Stimulated activated CD4-positive, alpha-beta T cell treated with anti-CD3 and anti-CD28 coated beads, Interleukin-1b, Interleukin-23, amount 100 ng/mL, for 4 hours (primary cell): ENCODE data around the gene PIN1.
"Not testable (repeated sequence)": the region's sequence is repeated elsewhere in the genome, so short reads cannot be mapped to it uniquely, and the experiment has no call there.

Source experiments
- DNase-seq, 2 donors: peaks; one replicate each; pipeline ENCODE4 v3.0.0-alpha.2; 2020; ENCODE audit warnings: low read depth in 2 of 2

PIN1 gene

DNA sequence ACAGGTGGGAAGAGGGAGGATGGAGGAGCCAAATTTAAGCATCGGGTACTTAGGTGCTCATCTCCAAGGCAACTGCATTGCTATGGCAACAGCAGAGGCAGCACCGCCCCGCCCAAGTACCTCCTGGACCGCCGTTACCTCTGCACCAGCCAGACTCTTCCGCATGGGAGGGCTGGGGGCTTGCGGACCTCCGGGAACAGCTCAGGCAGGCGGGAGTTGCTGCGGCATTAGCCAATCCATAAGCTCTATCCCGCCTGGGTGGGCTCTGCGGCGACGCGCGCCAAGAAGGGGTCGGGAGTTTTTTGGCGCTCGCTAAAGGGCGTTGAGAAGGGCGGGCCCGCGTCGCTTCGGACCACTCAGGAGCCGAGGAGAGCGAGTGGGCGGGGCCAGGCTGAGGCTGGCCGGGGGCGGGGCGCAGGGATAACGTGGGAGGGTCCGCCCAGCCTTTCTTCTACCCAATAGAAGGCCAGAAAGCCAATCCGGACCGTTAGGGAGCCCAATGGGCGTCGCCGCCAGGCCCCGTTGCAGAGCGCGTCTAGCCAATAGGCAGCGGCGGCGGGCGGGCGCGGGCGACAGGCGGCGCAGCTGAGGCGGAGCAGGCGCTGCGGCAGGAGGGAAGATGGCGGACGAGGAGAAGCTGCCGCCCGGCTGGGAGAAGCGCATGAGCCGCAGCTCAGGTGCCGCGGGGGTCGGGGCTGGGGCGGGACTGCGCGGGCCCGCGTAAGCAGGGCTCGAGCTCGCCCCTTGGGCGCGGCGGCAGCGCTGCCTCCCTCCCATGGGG, at the start of gene PIN1:
Gene PIN1, plus strand, starts transcription at position 593 of the 781 bp plus-strand sequence. Its CDS starts 27 bp downstream, at position 620.
- peak; percentile 99 for DNase-seq

DNA sequence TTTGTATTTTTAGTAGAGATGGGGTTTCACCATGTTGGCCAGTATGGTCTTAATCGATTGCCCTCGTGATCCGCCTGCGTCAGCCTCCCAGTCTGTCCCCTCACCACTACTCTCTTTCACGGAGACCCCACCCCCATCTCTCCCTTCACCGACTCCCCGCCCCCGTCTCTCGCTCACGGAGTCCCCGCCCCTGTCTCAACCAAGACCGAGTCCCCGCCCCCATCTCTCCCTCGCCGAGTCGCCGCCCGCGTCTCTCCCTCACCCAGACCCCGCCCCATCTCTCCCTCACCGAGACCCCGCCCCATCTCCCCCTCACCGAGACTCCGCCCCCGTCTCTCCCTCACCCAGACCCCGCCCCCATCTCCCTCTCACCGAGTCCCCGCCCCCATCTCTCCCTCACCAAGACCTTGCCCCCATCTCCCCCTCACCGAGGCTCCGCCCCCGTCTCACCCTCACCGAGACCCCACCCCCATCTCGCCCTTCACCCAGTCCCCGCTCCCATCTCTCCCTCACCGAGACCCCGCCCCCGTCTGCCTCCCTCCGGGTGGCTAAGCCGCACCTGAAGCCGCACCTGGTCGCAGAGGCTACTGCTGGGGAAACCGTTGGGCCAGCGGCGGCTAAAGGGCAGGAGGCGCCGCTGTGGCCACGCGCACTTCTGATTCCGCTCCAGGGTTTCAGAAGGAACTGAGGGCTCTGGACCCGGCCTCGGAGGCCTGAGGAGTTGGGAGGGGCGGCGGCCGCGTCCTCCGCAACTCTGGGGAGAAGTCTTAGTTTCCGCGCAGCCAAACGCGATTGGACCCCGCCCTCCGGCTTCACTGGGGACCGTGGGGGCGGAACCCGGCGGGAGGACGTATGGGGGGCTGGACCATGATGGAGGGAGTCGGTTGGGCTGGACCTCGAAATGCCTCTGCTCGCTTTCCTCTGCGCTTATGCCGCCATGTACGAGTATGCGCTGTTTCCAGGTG, 49.5 kb upstream of the PIN1 start:
- DNase-seq = peak; percentile 96 to 99

DNA sequence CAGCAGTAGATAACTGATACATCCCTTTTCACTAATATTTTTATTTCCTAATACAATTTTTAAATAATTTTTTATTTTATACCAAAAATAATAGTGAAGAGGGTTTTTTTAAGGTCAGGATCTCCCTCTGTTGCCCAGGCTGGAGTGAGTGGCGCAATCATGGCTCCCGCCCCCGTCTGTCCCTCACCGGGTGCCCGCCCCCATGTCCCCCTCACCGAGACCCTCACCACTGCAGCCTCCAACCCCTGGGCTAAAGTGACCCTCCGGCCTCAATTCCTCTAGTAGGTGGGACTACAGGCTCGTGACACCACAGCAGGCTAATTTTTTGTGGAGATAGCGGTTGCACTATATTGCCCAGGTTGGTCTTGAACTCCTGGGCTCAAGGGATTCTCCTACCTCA, 48.8 kb upstream of the PIN1 start:
- no peak for DNase-seq

DNA sequence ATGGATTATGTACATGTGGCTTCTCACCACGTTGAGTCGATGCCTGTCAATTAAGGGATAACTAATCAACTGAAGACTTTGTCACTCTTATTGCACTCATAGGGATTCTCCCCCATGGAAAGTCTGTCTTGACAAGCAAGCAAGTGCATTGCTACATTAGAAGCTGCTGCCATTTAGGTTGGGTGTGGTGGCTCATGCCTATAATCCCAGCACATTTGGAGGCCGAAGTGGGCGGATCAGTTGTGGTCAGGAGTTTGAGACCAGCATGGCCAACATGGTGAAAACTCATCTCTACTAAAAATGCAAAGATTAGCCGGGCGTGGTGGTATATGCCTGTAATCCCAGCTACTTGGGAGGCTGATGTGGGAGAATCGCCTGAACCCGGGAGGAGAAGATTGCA, 48.3 kb upstream of the PIN1 start:
- no peak for DNase-seq

GRCh38 chr19:9788604-9789003, 46.5 kb upstream of the PIN1 start:
- not testable (repeated sequence) for DNase-seq

DNA sequence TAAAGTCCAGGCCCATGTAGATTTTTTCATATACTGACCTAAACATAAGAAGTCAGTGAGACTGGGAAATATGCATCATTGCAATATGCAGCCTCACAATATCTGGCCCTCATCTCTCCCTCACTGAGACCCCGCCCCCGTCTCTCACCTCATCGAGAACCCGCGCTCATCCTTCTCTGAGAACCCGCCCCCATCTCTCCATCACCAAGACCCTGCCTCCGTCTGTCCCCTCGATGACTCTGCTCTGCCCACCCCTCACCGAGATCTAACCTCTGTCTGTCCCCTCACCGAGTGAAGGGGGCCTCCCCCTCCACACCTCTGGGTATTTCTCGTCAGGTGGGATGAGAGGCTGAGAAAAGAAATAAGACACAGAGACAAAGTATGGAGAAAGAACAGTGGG, 46.1 kb upstream of the PIN1 start:
- DNase-seq = no peak

GRCh38 chr19:9789579-9789978, 45.5 kb upstream of the PIN1 start:
- DNase-seq = not testable (repeated sequence)

DNA sequence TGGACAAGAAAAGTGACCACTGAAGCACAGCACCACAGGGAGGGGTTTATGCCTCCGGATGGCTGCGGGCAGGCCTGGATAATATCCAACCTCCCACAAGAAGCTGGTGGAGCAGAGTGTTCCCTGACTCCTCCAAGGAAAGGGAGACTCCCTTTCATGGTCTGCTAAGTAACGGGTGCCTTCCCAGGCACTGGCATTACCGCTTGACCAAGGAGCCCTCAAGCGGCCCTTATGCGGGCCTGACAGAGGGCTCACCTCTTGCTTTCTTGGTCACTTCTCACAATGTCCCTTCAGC, 44.1 kb upstream of the PIN1 start:
- DNase-seq = not testable (repeated sequence)

- DNase-seq = peak; percentile 92 to 99
Observed at GRCh38 chr19:9791552-9792205, 43.4 kb upstream of the PIN1 start.

- peak; percentile 90 to 97 for DNase-seq
Observed at GRCh38 chr19:9792206-9793070, 42.7 kb upstream of the PIN1 start.

- peak; percentile 51 to 55 for DNase-seq
Observed at GRCh38 chr19:9793071-9793591, 42.0 kb upstream of the PIN1 start.

DNA sequence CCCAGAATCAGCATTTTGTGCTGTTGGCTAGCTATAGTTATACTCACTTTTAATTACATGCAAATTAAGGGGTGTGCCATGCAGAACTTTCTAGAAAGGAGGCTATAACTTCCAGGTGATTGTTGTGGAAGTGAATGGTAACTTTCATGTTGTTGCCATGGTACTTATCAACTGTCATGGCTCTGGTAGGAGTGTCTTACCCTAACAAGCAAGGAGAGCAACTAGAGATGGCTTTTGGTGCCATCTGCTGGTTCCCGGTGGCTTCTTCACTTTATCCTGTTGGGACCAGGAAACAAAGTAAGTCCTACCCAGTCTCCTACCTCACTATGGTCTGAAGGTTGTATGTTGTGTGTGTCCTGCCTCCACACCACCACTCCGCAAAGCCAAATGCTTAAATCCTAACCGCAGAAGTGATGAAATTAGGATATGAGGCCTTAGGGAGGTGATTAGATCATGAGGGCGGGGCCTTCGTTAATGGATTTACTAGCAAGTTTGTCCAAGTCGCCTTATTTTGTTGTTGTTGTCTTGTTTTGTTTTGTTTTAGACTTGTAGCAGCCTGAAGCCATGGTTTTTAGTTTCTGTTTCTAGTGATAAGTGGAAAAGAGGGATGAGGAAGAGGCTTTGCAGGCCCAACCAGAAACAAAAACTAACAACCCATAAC, 38.9 kb upstream of the PIN1 start:
- peak; percentile 64 to 69 for DNase-seq

DNA sequence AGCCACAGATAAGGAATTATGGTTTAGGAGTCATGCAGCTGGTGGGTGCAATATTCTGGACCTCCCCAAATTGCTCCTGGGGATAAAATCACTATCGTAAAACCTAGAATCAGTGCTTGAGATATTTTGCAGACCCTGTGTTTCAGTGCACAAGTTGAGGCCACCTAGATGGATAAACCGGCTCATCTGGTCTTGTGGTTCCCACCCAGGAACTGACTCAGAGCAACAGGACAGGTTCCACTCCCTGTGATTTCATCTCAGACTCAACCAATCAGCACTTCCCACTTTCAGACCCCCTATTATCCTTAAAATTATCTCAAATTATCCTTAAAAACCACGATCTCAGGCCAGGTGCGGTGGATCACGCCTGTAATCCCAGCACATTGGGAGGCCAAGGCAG, 37.2 kb upstream of the PIN1 start:
- DNase-seq = no peak

GRCh38 chr19:9799162-9799561, 36.0 kb upstream of the PIN1 start:
- DNase-seq = no peak

GRCh38 chr19:9801976-9802375, 33.1 kb upstream of the PIN1 start:
- no peak for DNase-seq

DNA sequence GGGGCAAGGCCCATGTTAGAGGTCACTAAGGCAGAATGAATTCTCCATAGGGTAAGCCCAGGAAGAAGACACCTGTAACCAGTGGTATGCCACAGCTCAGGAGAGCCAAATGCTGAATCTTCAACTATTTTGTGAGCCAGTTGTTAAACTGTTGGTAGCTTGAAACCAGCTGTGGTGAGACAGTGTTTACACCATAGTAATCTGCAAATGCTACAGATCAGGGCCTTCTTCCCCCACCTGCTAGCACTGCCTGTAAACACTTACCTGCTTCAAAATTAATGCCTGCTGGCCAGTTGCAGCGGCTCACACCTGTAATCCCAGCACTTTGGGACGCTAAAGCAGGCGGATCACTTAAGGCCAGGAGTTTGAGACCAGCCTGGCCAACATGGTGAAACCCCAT, 28.3 kb upstream of the PIN1 start:
- DNase-seq = no peak

DNA sequence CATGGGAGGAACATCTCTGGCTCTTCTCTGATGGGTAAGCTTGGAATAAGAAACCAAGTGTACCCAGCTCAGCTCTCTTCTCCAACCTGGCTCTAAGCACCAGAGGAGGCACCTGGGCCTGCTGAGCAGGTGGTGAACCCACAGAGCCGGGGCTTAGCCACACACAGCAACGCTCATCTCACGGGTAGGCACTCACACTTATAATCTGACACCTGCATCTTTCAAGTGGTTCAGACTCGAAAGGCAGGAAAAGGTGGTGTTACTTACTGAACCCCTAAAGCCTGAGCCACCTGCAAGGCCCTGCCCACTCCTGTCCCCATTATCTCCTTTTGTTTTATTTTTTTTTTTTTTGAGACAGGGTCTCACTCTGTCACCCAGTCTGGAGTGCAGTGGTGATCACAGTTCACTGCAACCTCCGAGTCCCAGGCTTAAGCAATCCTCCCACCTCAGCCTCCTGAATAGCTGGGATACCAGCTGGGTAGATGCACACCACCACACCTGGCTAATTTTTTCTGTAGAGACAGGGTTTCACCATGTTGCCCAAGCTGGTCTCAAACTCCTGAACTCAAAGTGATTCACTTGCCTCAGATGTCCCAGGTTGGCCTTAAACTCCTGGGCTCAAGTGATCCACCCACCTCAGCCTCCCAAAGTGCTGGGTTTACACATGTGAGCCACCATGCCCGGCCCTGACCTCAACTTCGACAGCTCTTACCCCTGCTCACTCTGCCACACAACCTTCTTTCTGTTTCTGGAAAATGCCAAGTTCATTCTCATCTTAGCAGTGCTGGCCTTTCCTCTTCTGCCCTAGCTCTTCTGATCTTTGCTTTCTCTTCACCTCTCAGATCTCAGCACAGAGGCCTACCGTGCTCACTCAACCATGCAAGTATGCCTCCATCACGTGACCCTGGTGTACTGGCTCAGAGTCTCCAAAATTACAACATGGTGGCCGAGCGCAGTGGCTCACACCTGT, 26.0 kb upstream of the PIN1 start:
- DNase-seq = no peak

DNA sequence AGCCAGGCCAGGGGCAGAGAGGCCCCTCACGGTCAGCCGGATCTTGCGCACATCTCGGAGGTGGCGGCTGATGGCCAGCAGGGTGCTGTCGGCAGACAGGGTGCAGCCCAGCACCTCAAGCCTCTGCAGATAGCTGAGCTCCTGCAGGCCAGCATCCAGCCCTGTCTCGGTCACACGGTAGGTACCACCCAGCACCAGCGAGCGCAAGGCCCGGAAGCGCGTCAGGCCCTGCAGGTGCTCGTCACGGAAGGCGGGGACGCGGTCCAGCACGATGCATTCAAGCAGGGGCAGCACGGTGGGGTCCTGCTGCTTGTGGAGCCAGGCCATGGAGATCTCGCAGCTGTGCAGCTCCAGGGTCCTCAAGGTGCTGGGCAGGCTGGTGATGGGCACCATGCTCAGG, 24.0 kb upstream of the PIN1 start:
- DNase-seq = no peak

DNA sequence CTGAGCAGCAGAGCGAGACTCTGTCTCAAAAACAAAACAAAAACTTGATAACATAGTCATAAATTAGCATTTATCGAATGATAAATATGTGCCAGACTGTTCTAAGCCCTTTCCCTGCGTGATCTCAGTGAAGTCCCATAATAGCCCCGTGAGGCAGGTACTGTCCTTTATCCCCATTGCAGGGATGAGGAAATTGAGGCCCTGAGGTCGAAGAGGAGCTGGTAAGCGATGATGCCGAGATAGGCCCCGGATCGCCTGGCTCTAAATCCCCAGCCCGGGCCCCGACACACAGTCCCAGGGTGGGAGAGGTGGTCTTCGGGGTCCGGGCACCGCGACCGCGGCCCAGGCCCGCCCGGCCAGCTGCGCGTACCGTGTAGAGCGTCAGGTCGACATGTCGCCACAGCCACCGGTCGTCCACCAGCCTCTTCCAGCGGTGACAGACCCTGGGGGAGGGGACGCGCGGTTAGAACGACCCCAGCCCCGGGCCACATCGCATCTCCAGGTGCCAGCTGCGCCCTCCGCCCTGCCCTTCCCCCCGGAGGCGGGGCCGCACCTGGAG, 16.9 kb upstream of the PIN1 start:
- DNase-seq = no peak
